T-helper 1 cell treated with Interleukin-12 subunit alpha and Interleukin-12 subunit beta and Interleukin-4 antibody, amounts not matched to agents 30 ng/mL and 1 ng/mL, for 36 hours (primary cell): Measurements from ENCODE around the gene QPCT. TPM values are rescaled to one million over a fixed set of nuclear protein-coding genes. Genes with fewer than 3 reads are reported as not detected.

Source experiments
- intact Hi-C: fragments of 100-400 bp; cut with micrococcal nuclease; formaldehyde crosslinking; loops from one replicate; pipeline ENCODE4 v1.15.1; 2024
- total RNA-seq: library from RNA; stranded (reverse); gene quantifications from 2 replicates; pipeline ENCODE4 v1.2.3, GENCODE V29; 2022

The QPCT gene
- total RNA-seq, 1 donor from 2014 or later = 0.54 TPM

GRCh38 chr2:37324536-37324785 lies 20.0 kb upstream of the QPCT start:
- intact Hi-C loops = loop anchor here (1.0 to 10.0 kb wide), 9 partner anchors 52 to 1798 kb away; partner anchors contain the start of genes ATL2, CDC42EP3, CEBPZ and CYP1B1

- intact Hi-C loops = loop anchor here (1.0 to 10.0 kb wide), 10 partner anchors 52 to 1797 kb away; partner anchors contain the start of genes ATL2, CDC42EP3, CEBPZ and CYP1B1
Observed at GRCh38 chr2:37324786-37325624, 19.4 kb upstream of the QPCT start, which contains the start of gene PRKD3. Gene PRKD3 (minus strand): TSS chr2:37324833. CDS start chr2:37316524, 8,309 bp downstream.

- intact Hi-C loops = loop anchor here (1.0 to 10.0 kb wide), 5 partner anchors 51 to 749 kb away; partner anchors contain the start of genes CDC42EP3, CYP1B1 and EIF2AK2
Observed at GRCh38 chr2:37325625-37326071, 18.8 kb upstream of the QPCT start.

GRCh38 chr2:37326285-37326684 lies 18.1 kb upstream of the QPCT start:
- intact Hi-C loops = loop anchor here (10.0 kb wide), 1 partner anchor 749 kb away; the partner anchor contains the start of gene CYP1B1

- intact Hi-C loops = loop anchor here (10.0 kb wide), 1 partner anchor 748 kb away; the partner anchor contains the start of gene CYP1B1
Observed at GRCh38 chr2:37326866-37327634, 17.4 kb upstream of the QPCT start.

- intact Hi-C loops = no loop called here
Observed at GRCh38 chr2:37330681-37331080, 13.7 kb upstream of the QPCT start.

- intact Hi-C loops = no loop called here
Observed at GRCh38 chr2:37332560-37332959, 11.9 kb upstream of the QPCT start.

GRCh38 chr2:37333256-37333655 lies 11.2 kb upstream of the QPCT start:
- intact Hi-C loops = no loop called here

GRCh38 chr2:37335604-37336003 lies 8.8 kb upstream of the QPCT start:
- intact Hi-C loops = no loop called here

- intact Hi-C loops = no loop called here
Observed at GRCh38 chr2:37337620-37338280, 6.7 kb upstream of the QPCT start.

- intact Hi-C loops = no loop called here
Observed at GRCh38 chr2:37338933-37339332, 5.5 kb upstream of the QPCT start.

- intact Hi-C loops = no loop called here
Observed at GRCh38 chr2:37340637-37341036, 3.8 kb upstream of the QPCT start.

GRCh38 chr2:37342591-37343220 lies 1.7 kb upstream of the QPCT start:
- intact Hi-C loops = no loop called here

GRCh38 chr2:37343537-37344434 lies 644 bp upstream of the QPCT start:
- intact Hi-C loops = no loop called here

- intact Hi-C loops = no loop called here
Observed at GRCh38 chr2:37348155-37348554, 3.7 kb downstream of the QPCT start.

GRCh38 chr2:37349231-37349860 lies 4.9 kb downstream of the QPCT start:
- intact Hi-C loops = no loop called here

- intact Hi-C loops = no loop called here
Observed at GRCh38 chr2:37350034-37350433, 5.6 kb downstream of the QPCT start.

GRCh38 chr2:37354531-37354930 lies 10.1 kb downstream of the QPCT start:
- intact Hi-C loops = no loop called here

GRCh38 chr2:37355735-37356134 lies 11.3 kb downstream of the QPCT start:
- intact Hi-C loops = no loop called here

GRCh38 chr2:37356299-37356698 lies 11.9 kb downstream of the QPCT start:
- intact Hi-C loops = no loop called here
